C4-2B (cell line): ENCODE results near the gene RNF40.

Experiments used
- ZFX ChIP-seq: fragments of 450-650 bp; IDR thresholded peaks from 2 replicates; pipeline ENCODE4 v1.6.1; 2017
- TF ChIP-seq, protein P1 (sequence below): fragments of 450-650 bp; conservative IDR thresholded peaks from 2 replicates; pipeline ENCODE4 v1.5.1; 2017; ENCODE audit warnings: mild to moderate bottlenecking

DNA sequence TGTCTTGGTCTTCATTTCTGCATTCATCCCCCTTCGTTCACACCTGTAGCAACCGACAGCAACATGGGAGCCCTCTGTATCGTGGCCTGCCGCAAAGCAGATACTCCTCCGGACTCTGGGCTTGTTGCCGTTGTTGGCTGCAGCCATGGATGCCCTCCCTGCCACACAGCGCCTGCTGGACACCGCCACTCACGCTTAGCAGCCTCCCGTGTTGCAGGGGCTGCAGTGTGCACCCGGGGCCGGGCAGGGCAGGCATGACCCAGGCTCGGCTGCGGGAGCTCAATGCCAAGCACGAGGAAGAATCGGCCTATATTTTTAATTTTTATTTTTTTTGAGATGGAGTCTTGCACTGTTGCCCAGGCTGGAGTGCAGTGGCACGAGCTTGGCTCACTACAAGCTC is 59.8 kb downstream of the RNF40 start:
- TF ChIP-seq, protein P1, sequence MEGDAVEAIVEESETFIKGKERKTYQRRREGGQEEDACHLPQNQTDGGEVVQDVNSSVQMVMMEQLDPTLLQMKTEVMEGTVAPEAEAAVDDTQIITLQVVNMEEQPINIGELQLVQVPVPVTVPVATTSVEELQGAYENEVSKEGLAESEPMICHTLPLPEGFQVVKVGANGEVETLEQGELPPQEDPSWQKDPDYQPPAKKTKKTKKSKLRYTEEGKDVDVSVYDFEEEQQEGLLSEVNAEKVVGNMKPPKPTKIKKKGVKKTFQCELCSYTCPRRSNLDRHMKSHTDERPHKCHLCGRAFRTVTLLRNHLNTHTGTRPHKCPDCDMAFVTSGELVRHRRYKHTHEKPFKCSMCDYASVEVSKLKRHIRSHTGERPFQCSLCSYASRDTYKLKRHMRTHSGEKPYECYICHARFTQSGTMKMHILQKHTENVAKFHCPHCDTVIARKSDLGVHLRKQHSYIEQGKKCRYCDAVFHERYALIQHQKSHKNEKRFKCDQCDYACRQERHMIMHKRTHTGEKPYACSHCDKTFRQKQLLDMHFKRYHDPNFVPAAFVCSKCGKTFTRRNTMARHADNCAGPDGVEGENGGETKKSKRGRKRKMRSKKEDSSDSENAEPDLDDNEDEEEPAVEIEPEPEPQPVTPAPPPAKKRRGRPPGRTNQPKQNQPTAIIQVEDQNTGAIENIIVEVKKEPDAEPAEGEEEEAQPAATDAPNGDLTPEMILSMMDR = no peak
- no peak for TF ChIP-seq ZFX
